Medulla oblongata (tissue), 1 donor: Measurements from ENCODE around the gene PRKG1.
"Not testable (repeated sequence)": the region's sequence is repeated elsewhere in the genome, so short reads cannot be mapped to it uniquely, and the experiment has no call there.

ENCODE experiments used
- DNase-seq: peaks from one replicate; pipeline ENCODE4 v3.0.0-alpha.2; 2015; ENCODE audit errors: extremely low spot score

The PRKG1 gene

DNA sequence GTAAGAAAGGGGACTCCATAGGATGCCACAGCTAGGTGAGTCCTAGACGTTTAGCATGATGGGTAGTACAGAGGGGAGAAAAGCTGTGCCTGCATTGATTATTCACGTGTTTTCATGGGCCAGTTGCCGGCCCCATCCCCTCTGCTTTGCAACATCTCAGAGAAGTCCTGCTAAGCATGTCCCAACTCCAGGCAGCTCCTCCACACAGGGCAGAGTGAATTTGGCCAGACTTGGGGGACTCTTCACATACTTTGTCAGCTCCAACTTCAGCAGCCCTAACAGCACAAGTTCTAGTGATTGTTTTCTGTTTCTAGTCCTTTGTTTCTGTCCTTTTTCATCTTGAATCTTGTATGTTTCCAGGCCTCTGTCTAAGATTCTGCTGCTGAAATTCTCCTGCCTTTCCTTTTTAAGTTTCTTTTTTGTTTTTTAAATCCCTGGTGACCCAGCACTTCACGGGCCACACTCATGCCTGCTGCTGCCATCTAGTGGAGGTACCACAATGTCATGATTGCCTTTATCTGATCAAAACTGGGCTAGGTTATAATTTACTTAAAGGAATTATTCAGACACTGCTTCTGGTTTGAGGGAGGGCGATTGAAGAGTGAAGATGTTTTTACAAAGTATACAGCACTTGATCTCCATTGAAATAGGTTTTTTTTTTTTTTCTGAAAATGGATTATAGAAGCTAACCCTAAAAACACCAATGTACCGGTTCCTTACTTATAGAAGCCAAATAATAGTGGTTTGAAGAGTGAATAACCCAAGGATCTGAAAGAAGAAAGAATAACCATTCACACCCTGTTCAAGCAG lies 348.2 kb downstream of the PRKG1 start:
- peak; percentile 74 for DNase-seq

DNA sequence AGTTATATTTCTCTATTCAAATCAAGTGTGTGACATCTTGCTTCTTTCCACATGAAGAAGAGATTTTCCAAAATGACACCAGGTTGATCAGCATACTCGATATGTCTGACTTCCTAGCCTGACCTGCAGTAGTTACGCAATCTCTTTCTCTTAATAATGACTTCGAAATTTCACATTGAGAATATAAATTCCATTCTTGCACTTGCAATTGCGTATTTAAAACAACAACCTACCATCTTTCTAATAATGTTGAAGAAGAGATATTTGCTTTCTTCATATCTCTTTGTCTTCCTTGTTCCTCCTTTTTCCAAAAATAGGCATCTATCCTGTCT lies 348.8 kb downstream of the PRKG1 start:
- DNase-seq: no peak

DNA sequence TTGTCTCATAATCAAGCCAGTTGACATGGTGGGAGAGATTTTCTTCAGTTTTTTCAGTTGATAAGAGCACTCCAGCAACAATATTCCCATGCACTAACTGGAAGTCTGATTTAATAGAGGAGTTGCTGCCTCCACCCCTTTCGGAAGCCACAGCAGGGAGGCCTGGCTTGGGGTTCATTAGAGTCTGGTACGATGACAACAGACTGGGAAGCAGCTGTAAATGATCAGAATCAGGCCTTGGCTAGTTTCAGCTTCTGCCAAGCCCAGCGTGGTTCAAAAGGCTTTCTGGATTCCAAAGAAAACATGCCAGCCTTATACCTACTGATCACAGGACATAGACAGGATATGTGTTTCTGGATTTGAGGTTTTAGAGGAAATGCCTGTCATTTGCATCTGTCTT lies 351.1 kb downstream of the PRKG1 start:
- no peak for DNase-seq

DNA sequence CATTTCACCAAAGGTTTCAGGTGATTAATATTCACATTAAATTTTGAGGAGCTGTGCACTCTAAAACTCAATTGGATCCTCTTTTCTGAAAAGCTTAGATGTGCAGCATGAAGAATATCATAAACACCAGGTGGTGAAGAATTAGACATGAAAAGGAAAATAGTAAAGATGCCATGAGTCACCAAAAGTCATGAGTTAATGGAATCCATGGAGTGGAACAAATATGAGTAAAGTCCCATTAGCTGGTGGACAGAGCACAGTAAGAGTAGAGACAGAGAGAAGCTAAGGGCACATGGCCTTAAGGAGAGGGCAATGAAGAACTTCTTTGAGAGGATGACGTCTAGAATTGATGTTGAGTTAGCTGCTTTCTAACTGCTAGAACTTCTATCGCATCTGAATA lies 353.5 kb downstream of the PRKG1 start:
- DNase-seq: no peak

DNA sequence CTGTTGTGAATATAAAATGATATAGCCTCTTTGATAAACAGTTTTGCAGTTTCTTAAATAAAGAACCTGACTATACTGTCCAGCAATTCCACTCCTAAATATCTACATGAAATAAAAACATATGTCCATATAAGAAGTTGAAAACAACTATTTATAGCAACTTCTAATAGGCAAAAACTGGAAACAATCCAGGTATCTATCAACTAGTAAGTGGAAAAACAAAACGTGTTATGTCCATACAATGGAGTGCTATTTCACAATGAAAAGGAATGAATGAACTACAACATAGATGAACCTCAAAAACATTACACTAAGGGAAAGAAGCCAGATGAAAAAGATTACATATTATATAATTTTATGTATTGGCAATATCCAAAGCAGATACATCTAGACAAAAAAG lies 356.2 kb downstream of the PRKG1 start:
- DNase-seq: no peak

DNA sequence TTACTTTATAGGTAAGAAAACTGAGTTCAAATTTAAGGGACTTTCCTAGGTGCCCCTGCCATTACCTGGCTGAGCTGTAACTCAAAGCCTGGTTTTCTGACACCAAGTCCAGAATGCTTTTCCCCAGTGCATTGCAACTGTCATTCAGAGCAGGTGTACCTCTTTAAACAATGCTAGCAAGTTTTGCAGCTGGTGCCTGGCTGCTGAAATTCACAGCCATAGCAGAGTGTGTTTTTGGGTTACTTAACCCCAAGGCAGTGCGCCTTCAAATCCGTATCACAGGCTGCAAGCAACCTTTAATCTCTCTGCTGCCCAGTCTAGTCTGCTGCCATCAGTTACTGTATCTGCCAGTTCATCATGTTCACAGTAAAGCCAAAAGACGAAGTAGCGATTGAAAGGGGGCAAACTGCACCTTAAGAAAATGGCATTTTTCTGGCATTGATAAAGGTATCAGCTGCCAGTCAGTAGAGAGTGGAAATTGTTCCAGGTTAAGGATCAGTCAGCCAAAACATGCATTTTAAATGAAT lies 359.7 kb downstream of the PRKG1 start:
- no peak for DNase-seq

DNA sequence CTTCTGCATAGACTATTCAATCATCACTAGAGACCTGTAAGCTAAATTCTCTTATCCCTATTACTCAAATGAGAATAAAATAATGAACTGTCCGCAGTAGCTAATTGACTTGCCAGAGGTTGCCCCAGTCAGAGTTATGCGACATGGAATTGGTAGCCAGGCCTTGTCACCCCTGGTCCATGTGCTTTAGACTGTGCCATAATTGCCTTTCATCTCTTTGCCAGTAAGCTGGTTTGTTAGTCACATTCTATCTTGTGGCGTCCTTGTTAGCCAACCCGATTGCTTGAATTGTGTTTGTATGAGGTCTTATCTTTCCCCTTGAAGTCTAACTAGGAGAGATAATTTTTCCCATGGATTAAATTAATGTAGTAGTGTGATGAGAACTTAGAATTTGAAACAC lies 362.5 kb downstream of the PRKG1 start:
- no peak for DNase-seq

DNA sequence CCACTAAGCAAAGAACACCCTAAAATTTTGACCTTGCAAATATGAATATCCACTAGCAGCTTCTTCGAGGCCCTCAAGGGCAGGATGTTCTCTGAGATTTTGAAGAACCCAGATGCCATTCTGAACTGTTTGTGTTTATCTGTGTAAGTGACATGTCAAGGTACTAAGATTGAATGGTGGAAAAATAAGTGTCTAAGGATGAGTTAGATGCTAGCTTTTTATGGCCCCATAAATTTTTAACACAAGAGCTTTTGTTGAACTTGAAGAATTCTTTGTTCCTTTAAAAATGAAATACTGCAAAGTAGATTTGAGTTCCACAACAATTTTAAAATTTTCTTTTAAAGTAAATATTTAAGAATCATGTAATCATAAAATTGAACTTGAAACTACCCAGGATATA lies 365.4 kb downstream of the PRKG1 start:
- DNase-seq: no peak

DNA sequence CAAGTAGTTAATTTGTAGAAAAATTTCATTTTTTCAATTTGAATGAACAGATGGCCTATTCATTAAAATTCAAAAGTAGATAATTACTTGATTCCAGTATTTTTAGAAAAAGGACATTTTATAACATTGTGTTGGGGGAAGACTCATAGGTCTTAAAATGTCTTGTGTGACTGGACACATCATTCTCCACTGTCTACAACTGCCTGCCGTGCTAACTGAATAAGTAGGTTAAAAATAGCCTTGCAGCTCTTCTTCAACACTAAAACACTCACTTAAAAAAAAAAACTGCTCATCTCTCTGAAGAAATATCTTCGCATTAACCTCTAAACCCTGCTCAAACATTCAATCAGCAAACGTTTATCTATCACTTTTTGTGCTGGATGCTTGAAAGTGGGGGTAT lies 371.3 kb downstream of the PRKG1 start:
- DNase-seq: no peak

DNA sequence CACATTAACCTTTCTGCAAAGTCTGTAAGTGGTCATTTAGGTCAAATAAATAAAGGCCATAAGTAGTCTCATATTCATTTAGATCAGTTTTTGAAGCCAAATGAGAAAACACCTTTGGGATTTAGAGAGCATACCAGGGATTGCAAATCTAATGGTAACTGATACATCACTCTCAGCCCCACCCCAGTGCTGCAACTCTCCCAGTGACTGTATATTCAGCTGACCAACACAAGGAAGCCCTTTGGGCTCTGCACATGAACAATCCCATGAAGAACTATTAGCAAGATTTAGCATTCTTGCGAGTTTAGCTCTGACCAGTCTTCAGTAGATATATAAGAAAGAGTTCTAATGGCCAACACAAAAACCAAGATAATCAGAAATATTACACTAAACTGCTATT lies 372.8 kb downstream of the PRKG1 start:
- DNase-seq: no peak

DNA sequence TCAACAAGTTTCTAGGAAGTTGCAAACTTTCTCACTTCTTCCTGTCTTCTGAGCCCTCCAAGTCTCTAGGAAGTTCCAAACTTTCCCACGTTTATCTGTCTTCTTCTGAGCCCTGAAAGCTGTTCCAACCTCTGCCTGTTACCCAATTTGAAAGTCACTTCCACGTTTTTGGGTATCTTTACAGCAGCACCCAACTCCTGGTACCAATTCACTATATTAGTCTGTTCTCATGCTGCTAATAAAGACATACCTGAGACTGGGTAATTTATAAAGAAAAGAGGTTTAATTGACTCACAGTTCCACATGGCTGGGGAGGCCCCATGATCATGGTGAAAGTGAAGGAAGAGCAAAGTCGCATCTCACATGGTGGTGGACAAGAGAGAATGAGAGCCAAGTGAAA lies 381.5 kb downstream of the PRKG1 start:
- not testable (repeated sequence) for DNase-seq

DNA sequence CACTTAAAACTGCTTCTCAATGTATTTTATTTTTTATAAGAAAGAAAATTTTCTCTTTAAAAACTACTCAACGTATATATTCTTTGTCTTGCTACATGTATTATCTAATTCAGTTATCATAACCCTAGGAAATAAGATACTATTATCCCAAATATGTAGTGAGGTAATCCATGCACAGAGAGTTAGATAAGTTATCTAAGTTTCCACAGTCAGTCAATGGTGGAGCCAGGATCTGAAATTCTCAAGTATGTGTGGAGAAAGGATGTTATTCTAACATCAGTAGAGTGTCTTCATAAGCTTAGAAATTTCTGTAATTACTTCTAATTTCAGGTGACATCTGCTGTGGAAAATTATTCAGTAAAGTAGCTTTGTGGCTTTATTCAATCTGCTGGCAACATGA lies 385.2 kb downstream of the PRKG1 start:
- DNase-seq: no peak

DNA sequence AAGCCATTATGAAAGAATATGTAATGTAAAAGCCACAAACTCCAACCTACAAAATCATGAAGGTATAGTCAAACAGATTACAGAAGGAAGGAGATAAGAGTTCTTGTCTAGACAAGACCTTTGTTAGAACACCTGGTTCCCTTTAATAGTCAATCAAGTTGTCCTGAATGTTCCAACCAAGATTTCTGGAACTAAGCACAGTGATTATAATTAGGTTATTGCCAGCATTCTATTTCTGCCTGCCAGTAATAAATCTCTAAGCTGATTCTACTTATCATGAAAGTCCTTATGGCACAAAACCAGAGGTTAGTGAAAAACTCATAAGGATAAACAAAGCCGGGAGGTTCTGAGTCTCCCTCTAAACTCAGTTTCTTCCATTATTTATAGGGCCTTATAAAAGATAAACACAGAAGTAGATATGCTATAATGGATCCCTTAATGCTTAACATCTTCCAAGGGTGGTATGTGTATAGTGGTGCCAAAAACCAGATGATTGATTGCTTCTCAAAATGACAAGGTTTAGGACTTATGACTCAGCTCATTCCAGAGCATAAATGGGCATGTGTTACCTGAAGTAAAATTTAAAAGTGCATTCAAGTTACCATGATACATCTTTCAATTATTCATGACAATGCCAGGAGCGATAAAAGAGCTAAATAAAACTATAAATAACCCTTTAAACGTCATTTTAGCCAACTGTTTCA lies 387.9 kb downstream of the PRKG1 start:
- DNase-seq: no peak

DNA sequence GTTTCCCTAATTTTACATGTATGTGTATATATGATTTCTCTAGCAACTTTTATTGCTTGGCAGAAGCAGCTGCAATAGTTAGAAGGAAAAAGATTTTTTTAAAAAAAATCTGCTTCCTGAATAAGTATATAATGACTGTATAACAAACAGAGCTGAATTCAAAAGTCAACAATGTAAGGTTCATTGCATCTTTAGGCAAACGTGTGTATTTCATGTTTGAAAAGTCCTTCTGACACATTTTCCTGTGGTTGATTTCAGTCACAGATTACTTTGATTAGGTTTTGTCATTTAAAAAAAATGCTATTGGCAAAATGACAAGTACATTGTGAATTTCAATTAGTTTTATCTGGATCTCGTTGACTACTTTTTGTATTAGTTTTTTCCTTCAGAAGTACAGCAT lies 394.1 kb downstream of the PRKG1 start:
- DNase-seq: no peak

DNA sequence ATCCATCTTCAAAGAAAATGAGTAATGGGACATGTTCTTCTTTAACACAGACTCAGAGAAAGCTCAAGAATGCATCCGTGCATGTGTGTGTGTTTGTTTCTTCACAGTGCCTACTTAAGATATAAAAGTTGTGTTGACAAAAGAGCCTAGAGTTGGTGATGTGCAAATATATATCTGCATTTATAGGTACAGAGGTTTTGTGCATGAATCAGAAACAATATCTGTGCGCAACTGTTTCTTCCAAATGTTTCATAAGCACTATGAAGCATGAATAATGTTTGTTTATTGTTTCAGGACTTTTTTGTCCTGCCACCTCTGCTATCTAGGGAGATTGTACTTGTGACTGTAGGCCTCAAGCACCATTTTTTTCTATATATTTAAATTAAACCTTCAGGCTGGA lies 395.4 kb downstream of the PRKG1 start:
- DNase-seq: no peak

DNA sequence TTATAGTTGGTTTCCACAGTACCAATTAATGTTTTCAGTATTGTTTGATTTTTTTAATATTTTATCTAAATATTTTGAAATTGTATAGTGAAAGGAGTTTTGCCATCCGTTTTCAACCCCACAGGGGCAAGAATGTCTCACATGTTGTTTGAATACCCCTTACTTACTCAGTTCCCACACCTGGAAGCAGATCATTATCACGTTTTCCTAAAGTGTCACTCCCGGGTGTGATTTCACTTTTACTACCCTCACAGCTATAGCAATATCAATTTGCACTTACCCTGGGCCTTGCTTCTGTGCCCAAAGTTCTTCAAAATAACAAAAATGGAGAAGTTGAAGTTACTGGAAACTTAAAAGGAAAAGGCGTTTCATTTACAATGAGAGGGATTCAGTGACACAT lies 397.0 kb downstream of the PRKG1 start:
- no peak for DNase-seq

DNA sequence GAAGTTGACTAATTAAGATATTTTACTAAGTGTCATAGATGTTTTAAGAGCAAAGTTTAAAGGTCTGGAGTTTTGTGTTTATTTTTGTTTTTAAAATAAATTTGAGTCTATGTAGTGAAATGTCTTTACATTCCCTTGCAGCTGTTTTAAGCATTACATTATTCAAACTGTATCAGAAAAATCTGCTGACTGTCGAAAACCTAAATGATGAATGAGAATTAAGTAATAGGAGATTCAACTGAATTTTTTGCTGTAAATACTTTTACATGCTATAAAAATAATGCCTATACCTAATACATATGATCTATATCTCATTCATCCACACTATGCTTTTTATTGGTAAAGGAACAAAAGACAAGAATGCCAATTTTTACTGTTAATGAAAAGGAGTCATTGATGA lies 397.9 kb downstream of the PRKG1 start:
- DNase-seq: no peak

DNA sequence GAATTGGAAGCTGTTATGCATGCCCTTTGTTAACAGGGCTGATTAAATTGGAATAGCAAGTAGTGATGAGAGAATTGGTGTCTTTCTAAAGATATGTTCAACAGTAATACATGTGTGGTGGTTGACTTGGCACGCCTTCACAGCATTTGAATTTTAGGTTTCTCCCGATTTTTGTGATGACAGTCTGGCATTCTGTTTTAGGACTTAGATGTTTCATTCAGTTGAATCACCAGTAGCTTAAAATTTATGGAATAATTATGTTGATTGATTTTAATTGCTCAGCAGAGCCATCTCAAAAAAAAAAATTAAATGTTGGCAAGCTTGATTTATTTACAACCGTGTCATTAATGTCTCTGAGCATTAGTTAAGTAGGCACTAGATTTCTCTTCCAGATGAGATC lies 405.4 kb downstream of the PRKG1 start:
- no peak for DNase-seq

DNA sequence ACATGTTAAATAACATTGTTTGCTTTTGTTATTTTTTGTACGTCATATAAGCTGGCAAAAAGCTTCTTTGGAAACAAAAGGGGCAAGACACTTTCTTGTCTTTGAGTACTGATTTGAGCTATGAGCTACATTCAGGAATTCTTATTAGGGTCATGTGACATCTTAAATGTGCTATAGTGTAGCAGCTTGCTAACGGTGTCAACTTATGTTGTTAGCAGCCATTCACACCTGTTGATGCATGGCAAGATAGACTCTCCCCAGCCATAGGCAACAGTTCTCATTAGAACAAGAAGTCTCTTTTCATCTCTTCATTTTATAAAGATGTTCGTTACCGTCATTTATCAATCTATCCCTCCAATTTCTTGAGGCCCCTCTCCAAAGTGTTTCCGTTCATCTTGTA lies 411.4 kb downstream of the PRKG1 start:
- no peak for DNase-seq

DNA sequence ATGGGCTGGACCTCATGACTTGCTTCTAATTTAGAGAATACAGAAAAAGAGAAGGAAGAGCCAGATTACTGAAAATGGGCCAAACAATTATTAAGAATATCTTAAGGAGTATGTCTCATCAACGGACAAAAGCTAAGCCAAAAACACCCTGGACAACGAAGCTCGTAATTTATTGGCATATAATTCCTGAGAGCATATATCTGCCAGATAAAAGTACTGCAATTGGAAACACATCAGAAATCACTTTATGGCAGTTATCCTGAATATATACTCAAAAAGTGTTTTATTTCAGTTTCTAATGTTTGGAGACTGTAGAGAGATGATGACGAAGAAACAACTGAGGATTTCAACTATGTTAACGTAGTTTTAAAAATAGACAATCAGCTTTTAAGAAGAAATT lies 413.3 kb downstream of the PRKG1 start:
- DNase-seq: no peak

DNA sequence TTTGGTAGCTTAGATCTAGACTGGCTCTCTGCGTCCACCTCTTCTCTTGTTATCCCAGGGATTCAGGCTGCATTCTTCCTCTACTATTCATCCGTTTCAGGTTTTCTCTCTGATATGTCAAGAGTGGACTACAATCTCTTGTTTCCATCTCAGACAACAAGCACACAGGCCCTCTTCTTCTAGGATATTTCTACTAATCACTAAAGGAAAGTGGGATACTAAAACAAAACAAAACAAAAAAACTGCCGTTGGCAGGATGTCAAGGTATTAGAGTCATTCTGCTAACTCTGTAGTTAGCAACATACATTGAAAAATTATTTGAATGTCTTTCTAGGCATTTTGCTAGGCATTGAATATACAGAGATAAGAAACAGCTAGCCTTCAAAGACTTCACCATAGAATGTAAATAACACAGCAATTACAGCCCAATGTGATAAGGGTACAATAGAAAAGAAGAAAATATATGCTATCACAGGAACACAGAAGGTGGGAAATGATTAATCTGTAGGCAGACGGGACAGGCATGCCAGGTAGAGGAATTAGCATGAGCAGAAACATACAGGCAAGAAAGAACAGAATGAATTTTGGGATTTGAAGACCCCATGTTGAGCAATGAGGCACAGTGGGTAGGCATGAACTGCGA lies 414.6 kb downstream of the PRKG1 start:
- no peak for DNase-seq

DNA sequence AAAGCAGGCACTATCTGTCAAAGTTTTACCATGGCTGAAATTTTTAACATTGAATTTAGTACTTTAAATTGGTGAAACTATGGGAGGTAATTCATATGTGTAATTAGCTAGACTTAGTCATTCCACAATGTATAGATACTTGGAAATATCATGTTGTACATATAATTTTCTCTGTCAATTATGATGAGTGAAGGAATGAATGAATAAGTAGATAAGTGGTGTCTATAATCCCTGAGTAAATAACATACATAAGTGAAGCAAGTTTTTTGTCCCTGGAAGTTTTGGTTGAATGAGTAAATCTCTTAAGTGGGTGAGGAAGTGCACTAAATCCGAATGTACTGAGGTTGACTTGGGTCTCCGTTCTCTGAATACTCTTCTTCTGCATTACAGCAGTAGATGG lies 424.1 kb downstream of the PRKG1 start:
- DNase-seq: no peak

DNA sequence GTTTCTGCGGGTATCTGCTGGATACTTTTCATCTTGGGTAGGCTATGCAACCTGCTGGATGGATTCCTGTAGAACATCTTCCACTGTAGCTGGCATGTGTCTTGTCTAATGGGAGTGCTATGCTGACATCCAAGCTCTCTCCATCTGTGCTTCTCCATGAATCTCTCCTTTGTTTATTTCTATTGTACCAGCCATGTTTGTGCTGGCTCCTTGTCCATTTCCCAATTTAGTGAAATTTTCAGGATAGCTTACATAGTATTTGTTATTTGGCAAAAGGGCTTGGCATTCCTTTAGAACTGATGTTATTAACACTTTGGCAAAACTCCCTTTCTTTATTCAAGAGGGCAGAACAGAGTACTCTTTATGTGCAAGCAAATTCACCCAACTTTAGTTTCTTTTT lies 427.1 kb downstream of the PRKG1 start:
- DNase-seq: peak; percentile 21
